Ishikawa (cell line): ENCODE measurements around the gene SRPK1.

Experiments
- EGR1 ChIP-seq: IDR thresholded peaks from 2 replicates; pipeline ENCODE4 v1.6.1; 2012
- MAX ChIP-seq: IDR thresholded peaks from 2 replicates; pipeline ENCODE4 v1.6.1; 2012
- RAD21 ChIP-seq: IDR thresholded peaks from 2 replicates; pipeline ENCODE4 v1.6.1; 2012; ENCODE audit warnings: low read depth
- TAF1 ChIP-seq: IDR thresholded peaks from 2 replicates; pipeline ENCODE4 v1.6.1; 2012; ENCODE audit warnings: low read depth, mild to moderate bottlenecking
- TF ChIP-seq, protein P1 (sequence below): IDR thresholded peaks from 2 replicates; pipeline ENCODE4 v1.6.1; 2012; ENCODE audit warnings: low read depth, mild to moderate bottlenecking

- TF ChIP-seq EGR1 = no peak
- TF ChIP-seq, protein P1, sequence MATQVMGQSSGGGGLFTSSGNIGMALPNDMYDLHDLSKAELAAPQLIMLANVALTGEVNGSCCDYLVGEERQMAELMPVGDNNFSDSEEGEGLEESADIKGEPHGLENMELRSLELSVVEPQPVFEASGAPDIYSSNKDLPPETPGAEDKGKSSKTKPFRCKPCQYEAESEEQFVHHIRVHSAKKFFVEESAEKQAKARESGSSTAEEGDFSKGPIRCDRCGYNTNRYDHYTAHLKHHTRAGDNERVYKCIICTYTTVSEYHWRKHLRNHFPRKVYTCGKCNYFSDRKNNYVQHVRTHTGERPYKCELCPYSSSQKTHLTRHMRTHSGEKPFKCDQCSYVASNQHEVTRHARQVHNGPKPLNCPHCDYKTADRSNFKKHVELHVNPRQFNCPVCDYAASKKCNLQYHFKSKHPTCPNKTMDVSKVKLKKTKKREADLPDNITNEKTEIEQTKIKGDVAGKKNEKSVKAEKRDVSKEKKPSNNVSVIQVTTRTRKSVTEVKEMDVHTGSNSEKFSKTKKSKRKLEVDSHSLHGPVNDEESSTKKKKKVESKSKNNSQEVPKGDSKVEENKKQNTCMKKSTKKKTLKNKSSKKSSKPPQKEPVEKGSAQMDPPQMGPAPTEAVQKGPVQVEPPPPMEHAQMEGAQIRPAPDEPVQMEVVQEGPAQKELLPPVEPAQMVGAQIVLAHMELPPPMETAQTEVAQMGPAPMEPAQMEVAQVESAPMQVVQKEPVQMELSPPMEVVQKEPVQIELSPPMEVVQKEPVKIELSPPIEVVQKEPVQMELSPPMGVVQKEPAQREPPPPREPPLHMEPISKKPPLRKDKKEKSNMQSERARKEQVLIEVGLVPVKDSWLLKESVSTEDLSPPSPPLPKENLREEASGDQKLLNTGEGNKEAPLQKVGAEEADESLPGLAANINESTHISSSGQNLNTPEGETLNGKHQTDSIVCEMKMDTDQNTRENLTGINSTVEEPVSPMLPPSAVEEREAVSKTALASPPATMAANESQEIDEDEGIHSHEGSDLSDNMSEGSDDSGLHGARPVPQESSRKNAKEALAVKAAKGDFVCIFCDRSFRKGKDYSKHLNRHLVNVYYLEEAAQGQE = no peak
- no peak for TF ChIP-seq MAX
- no peak for TF ChIP-seq RAD21
- TF ChIP-seq TAF1 = no peak
Measured at GRCh38 chr6:35859367-35859766, 61.5 kb downstream of the SRPK1 start.
